HCT116 (cell line): Measurements from ENCODE around the gene GLYR1.

Source experiments
- ATF3 ChIP-seq: IDR thresholded peaks from 2 replicates; pipeline ENCODE4 v1.6.1; 2012
- CTCF ChIP-seq, 3 experiments: fragments of 200-600 bp in 1 of 3; sonication (generic) in 1 of 3; IDR thresholded peaks in 2 of 3; conservative IDR thresholded peaks in 1 of 3; 2 replicates each; pipeline ENCODE4 v1.5.1; 2012 to 2017; ENCODE audit warnings: low read depth in 2 of 3, low read length in 2 of 3, antibody characterized with exemption in 1 of 3, borderline replicate concordance in 1 of 3, control low read depth in 1 of 3, mild to moderate bottlenecking in 1 of 3, mixed read lengths in 1 of 3, mixed run types in 1 of 3, moderate library complexity in 1 of 3; ENCODE audit not compliant: insufficient read depth in 1 of 3
- EZH2 ChIP-seq: fragments of 200-600 bp; sonication (generic); IDR thresholded peaks from 2 replicates; pipeline ENCODE4 v1.6.1; 2017; ENCODE audit warnings: antibody characterized with exemption, mixed run types
- POLR2A ChIP-seq: IDR thresholded peaks from 2 replicates; pipeline ENCODE4 v1.7.0; 2011; ENCODE audit warnings: borderline replicate concordance; ENCODE audit not compliant: insufficient read depth, insufficient read length; ENCODE audit errors: extremely low read depth
- RAD21 ChIP-seq: IDR thresholded peaks from 2 replicates; pipeline ENCODE4 v1.6.1; 2012; ENCODE audit warnings: low read depth, mild to moderate bottlenecking
- TCF7L2 ChIP-seq: IDR thresholded peaks from 2 replicates; pipeline ENCODE4 v1.7.0; 2011; ENCODE audit warnings: borderline replicate concordance, inconsistent platforms; ENCODE audit not compliant: insufficient read depth, insufficient read length; ENCODE audit errors: extremely low read depth

- TF ChIP-seq POLR2A (no peak), CTCF (IDR thresholded peaks at IDR 0.05 in 2 of 3, conservative IDR thresholded peaks at IDR 0.05 in 1 of 3; ENCODE audit: borderline replicate concordance in 1 of 3, insufficient read depth in 1 of 3, low read depth in 2 of 3, low read length in 2 of 3) (no peak), EZH2 (no peak), RAD21 (no peak), ATF3 (no peak), TCF7L2 (no peak)
Observed at GRCh38 chr16:4866586-4866985, 19.5 kb upstream of the GLYR1 start.
